Dermis blood vessel endothelial cell (primary cell): ENCODE measurements around the gene BCORL1. TPM values are rescaled to one million over a fixed set of nuclear protein-coding genes. Genes with fewer than 3 reads are reported as not detected.

ENCODE experiments used
- DNase-seq: peaks from one replicate; pipeline ENCODE4 v3.0.0; 2010
- total RNA-seq: library from RNA; depleted of rRNA; stranded (reverse); fragments of >200 nt; gene quantifications from 2 replicates; pipeline ENCODE4 v1.2.3, GENCODE V29; 2014

BCORL1 gene
- total RNA-seq, 1 donor from 2014 or later: 3.4 TPM

GRCh38 chrX:130060122-130061069 is 78.0 kb downstream of the BCORL1 start:
- DNase-seq: peak; percentile 73

GRCh38 chrX:130066975-130067615 is 84.7 kb downstream of the BCORL1 start:
- no peak for DNase-seq

GRCh38 chrX:130071611-130072344 is 89.3 kb downstream of the BCORL1 start:
- no peak for DNase-seq

GRCh38 chrX:130072345-130072740 is 89.9 kb downstream of the BCORL1 start:
- DNase-seq: no peak

- DNase-seq: no peak
Observed at GRCh38 chrX:130075777-130076176, 93.3 kb downstream of the BCORL1 start.

GRCh38 chrX:130079824-130080406 is 97.5 kb downstream of the BCORL1 start:
- DNase-seq: peak; percentile 82

- no peak for DNase-seq
Observed at GRCh38 chrX:130080791-130081367, 98.4 kb downstream of the BCORL1 start.

- no peak for DNase-seq
Observed at GRCh38 chrX:130081421-130082045, 99.1 kb downstream of the BCORL1 start.

GRCh38 chrX:130082244-130083106 is 100.0 kb downstream of the BCORL1 start:
- DNase-seq: no peak

- no peak for DNase-seq
Observed at GRCh38 chrX:130083107-130083490, 100.7 kb downstream of the BCORL1 start.

GRCh38 chrX:130083656-130084382 is 101.4 kb downstream of the BCORL1 start:
- DNase-seq: no peak

- DNase-seq: no peak
Observed at GRCh38 chrX:130084631-130085237, 102.3 kb downstream of the BCORL1 start.

- DNase-seq: peak; percentile 94
Observed at GRCh38 chrX:130085551-130086446, 103.4 kb downstream of the BCORL1 start.

- DNase-seq: no peak
Observed at GRCh38 chrX:130086447-130087206, 104.2 kb downstream of the BCORL1 start.

- no peak for DNase-seq
Observed at GRCh38 chrX:130090364-130090763, 107.9 kb downstream of the BCORL1 start.

- DNase-seq: peak; percentile 52
Observed at GRCh38 chrX:130091980-130092522, 109.6 kb downstream of the BCORL1 start.

GRCh38 chrX:130093271-130093670 is 110.8 kb downstream of the BCORL1 start:
- DNase-seq: no peak

GRCh38 chrX:130094696-130095095 is 112.3 kb downstream of the BCORL1 start:
- no peak for DNase-seq
